Measurements from ENCODE around the gene CSNK2A1. TPM values are rescaled to one million over a fixed set of nuclear protein-coding genes. Genes with fewer than 3 reads are reported as not detected.

Gene CSNK2A1
- total RNA-seq, 4 donors from 2014 or later, result 86.0 to 96.7 (median 90.3) TPM

DNA sequence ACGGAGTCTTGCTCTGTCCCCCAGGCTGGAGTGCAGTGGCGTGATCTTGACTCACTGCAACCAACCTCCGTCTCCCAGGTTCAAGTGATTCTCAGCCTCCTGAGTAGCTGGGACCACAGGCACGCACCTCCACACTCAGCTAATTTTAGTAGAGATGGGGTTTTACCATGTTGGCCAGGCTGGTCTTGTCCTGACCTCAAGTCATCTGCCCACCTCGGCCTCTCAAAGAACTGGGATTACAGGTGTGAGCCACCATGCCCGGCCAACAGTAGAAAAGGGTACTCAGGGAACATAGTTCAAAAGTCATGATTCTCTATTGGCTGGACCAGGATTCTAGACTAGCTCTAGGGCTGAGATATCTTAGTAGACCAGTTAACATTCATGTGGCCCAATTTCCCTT lies 5.6 kb downstream of the CSNK2A1 start:
- TF ChIP-seq, protein P1, sequence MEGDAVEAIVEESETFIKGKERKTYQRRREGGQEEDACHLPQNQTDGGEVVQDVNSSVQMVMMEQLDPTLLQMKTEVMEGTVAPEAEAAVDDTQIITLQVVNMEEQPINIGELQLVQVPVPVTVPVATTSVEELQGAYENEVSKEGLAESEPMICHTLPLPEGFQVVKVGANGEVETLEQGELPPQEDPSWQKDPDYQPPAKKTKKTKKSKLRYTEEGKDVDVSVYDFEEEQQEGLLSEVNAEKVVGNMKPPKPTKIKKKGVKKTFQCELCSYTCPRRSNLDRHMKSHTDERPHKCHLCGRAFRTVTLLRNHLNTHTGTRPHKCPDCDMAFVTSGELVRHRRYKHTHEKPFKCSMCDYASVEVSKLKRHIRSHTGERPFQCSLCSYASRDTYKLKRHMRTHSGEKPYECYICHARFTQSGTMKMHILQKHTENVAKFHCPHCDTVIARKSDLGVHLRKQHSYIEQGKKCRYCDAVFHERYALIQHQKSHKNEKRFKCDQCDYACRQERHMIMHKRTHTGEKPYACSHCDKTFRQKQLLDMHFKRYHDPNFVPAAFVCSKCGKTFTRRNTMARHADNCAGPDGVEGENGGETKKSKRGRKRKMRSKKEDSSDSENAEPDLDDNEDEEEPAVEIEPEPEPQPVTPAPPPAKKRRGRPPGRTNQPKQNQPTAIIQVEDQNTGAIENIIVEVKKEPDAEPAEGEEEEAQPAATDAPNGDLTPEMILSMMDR (IDR thresholded peaks at IDR 0.05), result no peak
- TF ChIP-seq POLR2A (IDR thresholded peaks at IDR 0.05), result no peak
- no peak for DNase-seq (ENCODE audit: low spot score in 2 of 2)
- intact Hi-C loops (cut with DNase I; ENCODE audit: low total_unique reads), result no loop called here
- 88 to 92% methylated on average over 6 of the region's 6 CpGs for WGBS, 2 donors
- H3K4me3 ChIP-seq (ENCODE audit: low read depth, poor library complexity, severe bottlenecking), result no peak overlapping the region

DNA sequence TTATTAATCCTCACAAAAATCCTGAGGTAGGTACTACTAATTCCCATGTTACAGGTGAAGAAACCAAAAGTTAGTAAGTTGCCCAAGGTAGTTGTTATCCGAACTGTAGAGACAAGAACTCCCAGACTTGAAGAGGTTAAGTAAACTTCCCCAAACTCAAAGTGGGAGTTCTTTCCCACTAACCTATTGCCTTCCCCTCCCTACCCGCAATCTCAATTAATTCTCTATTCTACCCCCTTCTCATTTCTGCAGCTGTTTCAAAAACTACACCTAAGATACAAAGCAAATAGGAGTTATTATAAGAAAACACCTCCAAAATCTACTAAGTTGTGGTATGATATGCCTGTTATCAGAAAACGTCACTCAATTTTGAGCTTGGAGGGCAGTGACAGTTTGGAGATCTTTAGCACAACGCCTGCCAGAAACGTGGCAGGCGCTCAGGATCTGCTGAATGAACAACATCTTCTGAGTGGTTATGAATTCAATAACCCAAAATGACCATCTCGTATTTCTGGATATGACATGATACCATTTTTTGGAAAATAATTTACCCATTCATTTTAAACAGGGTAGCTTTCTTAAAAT lies 7.1 kb downstream of the CSNK2A1 start:
- no peak for TF ChIP-seq POLR2A (IDR thresholded peaks at IDR 0.05)
- TF ChIP-seq, protein P1 (IDR thresholded peaks at IDR 0.05), result no peak
- 38 to 40% methylated on average over 7 of the region's 7 CpGs for WGBS, 2 donors
- intact Hi-C loops (cut with DNase I; ENCODE audit: low total_unique reads), result no loop called here
- no peak for DNase-seq (ENCODE audit: low spot score in 2 of 2)
- no peak overlapping the region for H3K4me3 ChIP-seq (ENCODE audit: low read depth, poor library complexity, severe bottlenecking)

- TF ChIP-seq POLR2A (IDR thresholded peaks at IDR 0.05), result no peak
- TF ChIP-seq, protein P1 (IDR thresholded peaks at IDR 0.05), result no peak
- DNase-seq (ENCODE audit: low spot score in 2 of 2), result no peak
- no peak overlapping the region for H3K4me3 ChIP-seq (ENCODE audit: low read depth, poor library complexity, severe bottlenecking)
- 20 to 24% methylated on average over 3 of the region's 3 CpGs for WGBS, 2 donors
- intact Hi-C loops (cut with DNase I; ENCODE audit: low total_unique reads), result no loop called here
These were observed 7.6 kb downstream of the CSNK2A1 start for GRCh38 chr20:535958-536357.

DNA sequence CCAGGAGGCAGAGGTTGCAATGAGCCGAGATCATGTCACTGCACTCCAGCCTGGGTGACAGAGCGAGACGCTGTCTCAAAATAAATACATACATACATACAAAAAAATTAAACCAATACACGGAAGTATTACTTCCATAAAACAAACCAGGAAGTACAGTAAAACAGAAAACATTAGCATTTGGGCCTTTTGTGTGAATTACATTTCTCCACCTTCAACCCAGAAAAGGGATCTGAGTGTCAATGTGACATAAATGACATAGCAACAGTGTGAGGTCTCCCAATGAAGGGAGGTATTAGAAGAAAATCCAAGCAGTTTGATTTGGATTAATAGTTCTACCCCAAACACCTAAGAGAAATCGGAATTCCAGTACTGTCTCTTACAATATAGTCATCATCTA lies 10.1 kb downstream of the CSNK2A1 start:
- TF ChIP-seq, protein P1 (IDR thresholded peaks at IDR 0.05), result no peak
- TF ChIP-seq POLR2A (IDR thresholded peaks at IDR 0.05), result no peak
- no peak overlapping the region for H3K4me3 ChIP-seq (ENCODE audit: low read depth, poor library complexity, severe bottlenecking)
- WGBS, 2 donors, result 84 to 85% methylated on average over 5 of the region's 5 CpGs
- intact Hi-C loops (cut with DNase I; ENCODE audit: low total_unique reads), result no loop called here
- no peak for DNase-seq (ENCODE audit: low spot score in 2 of 2)

DNA sequence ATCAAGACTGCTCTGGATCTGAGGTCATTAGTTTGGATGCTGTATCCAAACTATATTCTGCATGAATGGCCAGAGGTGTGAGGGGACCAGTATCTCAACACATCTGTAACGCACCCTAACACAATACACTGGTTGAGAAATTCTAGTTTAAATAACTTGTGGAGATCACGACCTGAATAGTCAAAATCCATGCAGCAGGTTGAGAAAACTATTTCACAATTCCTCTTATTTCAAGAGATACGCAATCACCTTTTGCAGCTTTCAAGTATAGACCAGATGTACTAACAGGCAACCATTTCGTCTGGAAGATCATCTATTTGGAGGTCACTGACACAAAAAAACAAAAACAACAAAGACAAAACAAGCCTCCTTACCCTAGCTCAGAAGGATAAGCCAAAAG lies 11.1 kb downstream of the CSNK2A1 start:
- TF ChIP-seq, protein P1 (IDR thresholded peaks at IDR 0.05), result no peak
- no peak for TF ChIP-seq POLR2A (IDR thresholded peaks at IDR 0.05)
- H3K4me3 ChIP-seq (ENCODE audit: low read depth, poor library complexity, severe bottlenecking), result no peak overlapping the region
- WGBS, 2 donors, result 87 to 88% methylated on average over 4 of the region's 4 CpGs
- DNase-seq (ENCODE audit: low spot score in 2 of 2), result no peak
- intact Hi-C loops (cut with DNase I; ENCODE audit: low total_unique reads), result no loop called here

- no peak overlapping the region for H3K4me3 ChIP-seq (ENCODE audit: low read depth, poor library complexity, severe bottlenecking)
- TF ChIP-seq, protein P1 (IDR thresholded peaks at IDR 0.05), result no peak
- TF ChIP-seq POLR2A (IDR thresholded peaks at IDR 0.05), result no peak
- DNase-seq (ENCODE audit: low spot score in 2 of 2), result no peak
- intact Hi-C loops (cut with DNase I; ENCODE audit: low total_unique reads), result no loop called here
These were observed 12.0 kb downstream of the CSNK2A1 start for GRCh38 chr20:531608-532007.
